Stimulated activated CD4-positive, alpha-beta T cell treated with anti-CD3 and anti-CD28 coated beads, Interleukin-2, amount 100 ng/mL, for 48 hours (primary cell): ENCODE measurements around the gene SETMAR.

Source experiments
- DNase-seq, 2 donors: peaks; one replicate each; pipeline ENCODE4 v3.0.0-alpha.2; 2020

SETMAR gene

GRCh38 chr3:4355401-4356219, 52.4 kb downstream of the SETMAR start:
- no peak for DNase-seq

GRCh38 chr3:4356220-4356540, 53.0 kb downstream of the SETMAR start:
- no peak for DNase-seq

- no peak for DNase-seq
These were observed 53.6 kb downstream of the SETMAR start for GRCh38 chr3:4356546-4357410.

DNA sequence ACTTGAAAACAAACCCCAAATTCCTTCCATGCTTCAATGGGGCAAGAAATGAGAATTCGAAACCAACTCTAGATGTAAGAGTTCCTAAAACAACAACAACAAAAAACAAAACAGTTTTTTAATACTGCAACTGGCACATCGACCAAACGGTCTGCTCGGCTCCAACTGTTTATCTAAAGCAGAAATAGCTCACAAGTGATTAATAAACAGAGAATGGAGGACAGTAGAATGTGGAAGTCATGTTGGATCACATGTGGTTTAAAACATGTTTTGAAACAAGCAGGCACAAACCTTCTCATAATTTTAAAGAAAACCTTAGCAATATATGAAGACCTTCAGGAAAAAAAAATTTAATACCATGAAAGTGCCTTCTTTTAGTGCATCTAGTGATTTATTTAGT, 55.1 kb downstream of the SETMAR start:
- DNase-seq, result no peak

DNA sequence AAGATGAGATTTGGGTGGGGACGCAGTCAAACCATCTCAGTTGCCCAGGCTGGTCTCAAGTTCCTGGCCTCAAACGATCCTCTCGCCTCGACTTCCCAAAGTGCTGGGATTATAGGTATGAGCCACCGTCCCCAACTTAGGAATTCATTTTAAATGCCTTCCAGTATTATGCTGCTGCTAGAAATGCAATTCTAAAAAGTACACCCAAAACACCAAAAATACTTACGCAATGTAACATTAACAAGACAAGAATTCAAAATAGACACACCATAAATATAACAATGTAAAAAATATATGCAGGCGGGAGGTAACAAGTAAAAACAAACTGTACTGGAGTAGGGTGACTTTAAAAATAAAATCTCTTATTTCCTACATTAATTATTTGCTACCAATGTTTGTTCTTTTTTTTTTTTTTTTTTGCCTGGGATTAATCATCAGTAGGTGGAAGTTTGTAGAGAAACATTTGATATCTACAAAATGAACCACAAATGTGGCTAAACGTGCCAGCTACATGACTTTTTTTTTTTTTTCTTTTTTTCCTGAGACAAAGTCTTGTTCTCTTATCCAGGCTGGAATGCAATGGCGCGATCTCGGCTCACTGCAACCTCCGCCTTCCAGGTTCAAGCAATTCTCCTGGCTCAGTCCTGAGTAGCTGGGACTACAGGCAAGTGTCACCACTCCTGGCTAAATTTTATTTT, 56.8 kb downstream of the SETMAR start:
- DNase-seq, result no peak

- DNase-seq, result no peak
These were observed 57.6 kb downstream of the SETMAR start for GRCh38 chr3:4360817-4361216.

DNA sequence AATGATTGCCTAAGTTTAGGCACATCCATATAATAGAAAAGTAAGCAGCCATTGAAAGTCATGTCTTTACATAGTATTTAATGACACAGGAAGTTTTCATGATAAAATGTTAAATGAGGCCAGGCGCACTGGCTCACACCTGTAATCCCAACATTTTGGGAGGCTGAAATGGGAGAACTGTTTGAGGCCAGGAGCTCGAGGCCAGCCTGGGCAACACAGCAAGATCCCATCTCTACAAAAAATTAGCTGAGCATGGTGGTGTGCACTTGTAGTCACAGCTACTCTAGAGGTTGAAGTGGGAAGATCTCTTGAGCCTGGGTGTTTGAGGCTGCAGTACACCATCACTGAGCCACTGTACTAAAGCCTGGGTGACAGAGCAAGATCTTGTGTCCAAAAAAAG, 59.4 kb downstream of the SETMAR start:
- no peak for DNase-seq
